Astrocyte of the cerebellum (primary cell): Measurements from ENCODE around the gene RABGAP1.

Experiments
- DNase-seq: peaks from one replicate; pipeline ENCODE4 v3.0.0-alpha.2; 2011; ENCODE audit warnings: low read depth
- H3K4me3 ChIP-seq: 2 replicates; pipeline ENCODE4 v1.5.1; 2011; ENCODE audit warnings: mild to moderate bottlenecking, low read depth, low read length, moderate library complexity
- in situ Hi-C: cut with HindIII; loops from 2 replicates; pipeline ENCODE4 v1.10.0; 2017; ENCODE audit warnings: low sequenced_read_pairs
- TF ChIP-seq, protein P1 (sequence below): IDR thresholded peaks from 2 replicates; pipeline ENCODE4 v1.5.1; 2012; ENCODE audit warnings: low read length, low read depth, moderate library complexity, mild to moderate bottlenecking; ENCODE audit errors: missing control alignments

RABGAP1 gene

DNA sequence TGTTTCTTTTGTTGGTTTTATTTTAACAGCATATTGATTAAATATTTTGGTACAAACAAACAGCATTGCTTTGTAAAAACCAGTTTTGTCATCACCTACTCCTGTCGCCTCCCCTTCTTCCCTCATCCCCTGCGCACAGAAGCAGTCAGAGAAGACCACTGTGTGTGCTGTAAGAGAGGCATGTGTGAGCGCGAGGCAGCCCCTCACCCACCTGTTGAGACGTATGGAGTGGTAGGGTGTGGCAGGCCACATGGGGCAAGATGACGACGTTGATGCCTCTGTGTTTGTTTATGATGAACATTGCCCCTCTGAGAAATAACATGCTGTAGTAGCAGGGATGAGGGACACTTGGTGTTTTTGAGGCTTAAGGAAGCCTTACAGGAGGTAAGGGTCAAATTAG, 164.0 kb downstream of the RABGAP1 start:
- in situ Hi-C loops: loop anchor here (5.0 kb wide), 1 partner anchor 247 kb away; no protein-coding TSS in a partner anchor
- DNase-seq: no peak
- H3K4me3 ChIP-seq: no peak overlapping the region
- TF ChIP-seq, protein P1, sequence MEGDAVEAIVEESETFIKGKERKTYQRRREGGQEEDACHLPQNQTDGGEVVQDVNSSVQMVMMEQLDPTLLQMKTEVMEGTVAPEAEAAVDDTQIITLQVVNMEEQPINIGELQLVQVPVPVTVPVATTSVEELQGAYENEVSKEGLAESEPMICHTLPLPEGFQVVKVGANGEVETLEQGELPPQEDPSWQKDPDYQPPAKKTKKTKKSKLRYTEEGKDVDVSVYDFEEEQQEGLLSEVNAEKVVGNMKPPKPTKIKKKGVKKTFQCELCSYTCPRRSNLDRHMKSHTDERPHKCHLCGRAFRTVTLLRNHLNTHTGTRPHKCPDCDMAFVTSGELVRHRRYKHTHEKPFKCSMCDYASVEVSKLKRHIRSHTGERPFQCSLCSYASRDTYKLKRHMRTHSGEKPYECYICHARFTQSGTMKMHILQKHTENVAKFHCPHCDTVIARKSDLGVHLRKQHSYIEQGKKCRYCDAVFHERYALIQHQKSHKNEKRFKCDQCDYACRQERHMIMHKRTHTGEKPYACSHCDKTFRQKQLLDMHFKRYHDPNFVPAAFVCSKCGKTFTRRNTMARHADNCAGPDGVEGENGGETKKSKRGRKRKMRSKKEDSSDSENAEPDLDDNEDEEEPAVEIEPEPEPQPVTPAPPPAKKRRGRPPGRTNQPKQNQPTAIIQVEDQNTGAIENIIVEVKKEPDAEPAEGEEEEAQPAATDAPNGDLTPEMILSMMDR: no peak

DNA sequence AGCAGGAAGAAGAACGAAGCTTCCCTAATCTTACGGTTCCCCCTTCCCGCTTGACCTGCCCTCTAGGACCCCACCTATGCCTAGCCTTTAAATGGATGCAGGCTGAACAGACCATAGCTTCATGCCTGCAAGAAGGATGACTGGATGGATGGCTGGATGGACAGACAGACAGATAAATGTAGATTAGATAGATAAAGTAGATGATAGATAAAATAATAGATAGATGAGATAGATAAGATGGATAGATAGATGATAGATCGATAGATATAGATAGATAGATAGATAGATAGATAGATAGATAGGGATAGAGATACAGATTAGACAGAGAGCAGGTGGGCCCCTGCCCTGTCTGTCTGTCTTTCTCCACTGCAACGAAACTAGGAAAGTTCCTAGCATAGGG, 164.7 kb downstream of the RABGAP1 start:
- TF ChIP-seq, protein P1: no peak
- in situ Hi-C loops: loop anchor here (5.0 kb wide), 1 partner anchor 247 kb away; no protein-coding TSS in a partner anchor

DNA sequence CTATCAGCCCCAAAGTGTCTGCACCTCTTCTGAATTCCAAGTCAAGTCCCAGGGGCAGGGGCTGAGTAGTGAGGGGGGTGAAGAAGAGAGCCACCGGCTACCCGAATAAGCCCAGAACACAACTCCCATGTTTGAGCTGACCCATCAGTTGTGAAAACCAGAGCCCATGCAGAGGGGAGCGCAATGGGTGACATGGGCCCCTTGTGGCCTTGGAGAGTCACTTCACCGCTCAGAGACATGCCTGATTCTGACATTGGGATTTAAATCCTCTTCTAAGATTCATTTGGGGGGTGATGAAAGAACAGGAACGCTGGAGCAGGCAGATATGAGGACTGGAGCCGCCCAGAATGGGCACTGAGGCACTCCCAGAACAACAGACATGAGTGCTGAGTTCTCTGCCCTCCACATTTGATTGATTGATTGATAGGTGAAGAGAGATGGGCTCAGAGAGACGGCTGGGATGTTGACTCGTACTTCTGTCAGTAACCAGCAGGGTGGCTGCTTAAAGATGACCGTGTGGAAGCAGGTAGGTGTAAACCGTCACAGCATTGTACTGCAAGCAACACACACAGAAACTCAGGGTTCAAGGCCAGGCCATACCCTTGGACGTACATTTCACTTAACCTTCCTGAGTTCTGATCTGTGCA, 166.9 kb downstream of the RABGAP1 start:
- in situ Hi-C loops: loop anchor here (5.0 kb wide), 1 partner anchor 245 kb away; no protein-coding TSS in a partner anchor

More for the DNA sequence above, 164.7 kb downstream of the RABGAP1 start:
- H3K4me3 ChIP-seq: no peak overlapping the region
- DNase-seq: no peak

DNA sequence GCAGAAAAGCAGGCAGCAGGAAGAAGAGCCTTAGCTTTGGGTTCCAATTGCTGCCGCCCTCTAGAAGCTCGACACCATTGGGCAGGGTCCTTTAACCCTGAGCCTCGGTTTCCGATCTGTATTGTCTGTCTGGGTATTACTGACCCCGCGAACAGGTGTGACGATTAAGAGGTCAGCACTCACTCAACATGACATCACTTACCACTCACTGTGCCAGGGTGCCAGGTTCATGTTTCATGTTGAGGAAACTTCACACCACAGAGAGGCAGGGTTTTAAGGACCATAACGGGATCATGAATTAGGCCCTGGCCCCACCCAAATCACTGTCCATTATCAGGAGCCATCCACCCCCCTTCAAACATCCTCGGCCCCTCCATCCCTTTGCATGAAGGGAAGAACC, 168.2 kb downstream of the RABGAP1 start:
- no peak overlapping the region for H3K4me3 ChIP-seq
- in situ Hi-C loops: loop anchor here (5.0 kb wide), 1 partner anchor 243 kb away; no protein-coding TSS in a partner anchor
- no peak for DNase-seq
- TF ChIP-seq, protein P1: no peak

More for the DNA sequence above, 166.9 kb downstream of the RABGAP1 start:
- no peak for DNase-seq
- H3K4me3 ChIP-seq: no peak overlapping the region
- TF ChIP-seq, protein P1: no peak

DNA sequence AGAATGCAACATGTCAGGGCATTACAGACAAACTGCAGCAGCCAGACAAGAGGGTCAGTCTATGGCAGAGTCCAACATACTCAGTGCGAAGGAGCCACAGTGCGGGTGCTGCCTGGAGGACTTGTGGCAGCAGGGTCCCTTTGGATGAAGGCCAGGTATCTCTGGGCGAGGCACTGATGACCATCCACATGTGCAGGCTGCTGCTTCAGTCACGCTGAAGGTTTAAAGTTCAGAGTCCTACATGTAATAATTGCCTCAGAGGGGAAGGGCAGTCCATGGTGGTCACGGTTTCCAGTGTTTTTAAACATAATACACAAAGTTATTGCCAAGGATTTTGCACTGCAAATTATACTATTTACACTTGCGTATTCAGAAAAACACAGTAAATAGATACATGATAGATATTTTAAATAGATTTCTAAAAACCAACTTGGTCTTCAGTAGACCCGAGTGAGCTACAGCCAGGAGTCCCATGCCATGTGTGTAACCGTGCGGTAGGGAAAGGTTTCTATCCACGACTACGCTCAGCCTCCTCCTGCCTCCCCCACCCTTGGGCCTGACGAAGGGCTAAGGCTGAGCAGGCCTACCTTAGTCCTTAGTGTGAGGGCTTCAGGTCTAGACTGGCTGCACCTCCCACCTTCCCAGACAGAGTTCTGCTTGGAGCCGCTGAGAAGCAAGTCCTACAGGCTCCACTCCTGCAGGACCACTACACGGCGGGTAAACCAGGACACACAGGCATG, 168.9 kb downstream of the RABGAP1 start:
- in situ Hi-C loops: loop anchor here (5.0 kb wide), 1 partner anchor 243 kb away; no protein-coding TSS in a partner anchor
- no peak for DNase-seq
- TF ChIP-seq, protein P1: no peak
- H3K4me3 ChIP-seq: no peak overlapping the region

DNA sequence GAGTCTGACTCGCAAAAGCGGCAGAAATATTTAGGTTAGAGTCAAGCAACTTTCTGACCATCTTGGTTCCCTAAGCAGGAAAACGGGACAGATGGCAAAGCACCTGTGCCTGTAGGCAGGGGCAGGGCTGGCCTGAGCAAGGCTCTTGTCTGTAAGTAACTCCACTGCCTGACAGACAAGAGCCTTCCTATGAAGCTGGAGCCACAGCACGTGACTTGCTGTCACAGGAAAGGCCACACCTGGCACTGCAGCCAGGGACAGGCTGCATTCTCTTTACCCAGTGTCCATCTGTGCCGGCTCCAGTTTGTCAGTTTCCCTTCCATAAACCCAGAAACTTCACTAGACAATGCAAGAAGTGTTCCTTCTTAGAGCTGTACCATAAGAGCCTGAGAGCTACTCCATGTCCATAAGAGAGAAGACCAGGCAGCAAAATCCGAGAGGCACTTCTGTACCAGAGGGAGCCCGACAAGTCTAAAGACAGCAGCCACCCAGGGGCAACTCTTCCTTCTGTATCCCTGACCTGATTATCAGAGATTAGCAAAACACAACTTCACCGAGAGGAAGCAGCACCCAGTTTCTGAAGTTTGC, 170.7 kb downstream of the RABGAP1 start:
- TF ChIP-seq, protein P1: no peak
- in situ Hi-C loops: no loop called here
- DNase-seq: no peak
- H3K4me3 ChIP-seq: no peak overlapping the region
